Subcutaneous adipose tissue (tissue), 4 donors: ENCODE data around the gene STRBP. TPM values are rescaled to one million over a fixed set of nuclear protein-coding genes. Genes with fewer than 3 reads are reported as not detected.

Experiments used
- CTCF ChIP-seq: fragments of 450-650 bp; IDR thresholded peaks from one replicate; pipeline ENCODE4 v1.5.1; 2016; ENCODE audit warnings: low read depth, mild to moderate bottlenecking, control low read depth, antibody characterized with exemption, moderate library complexity
- total RNA-seq, 4 donors: library from RNA; depleted of rRNA; stranded (reverse); fragments of >200 nt; gene quantifications; one replicate each; pipeline ENCODE4 v1.1.0, GENCODE V29; 2016

Gene STRBP
- total RNA-seq, 4 donors from 2014 or later, result 6.6 to 11.3 (median 10.0) TPM

DNA sequence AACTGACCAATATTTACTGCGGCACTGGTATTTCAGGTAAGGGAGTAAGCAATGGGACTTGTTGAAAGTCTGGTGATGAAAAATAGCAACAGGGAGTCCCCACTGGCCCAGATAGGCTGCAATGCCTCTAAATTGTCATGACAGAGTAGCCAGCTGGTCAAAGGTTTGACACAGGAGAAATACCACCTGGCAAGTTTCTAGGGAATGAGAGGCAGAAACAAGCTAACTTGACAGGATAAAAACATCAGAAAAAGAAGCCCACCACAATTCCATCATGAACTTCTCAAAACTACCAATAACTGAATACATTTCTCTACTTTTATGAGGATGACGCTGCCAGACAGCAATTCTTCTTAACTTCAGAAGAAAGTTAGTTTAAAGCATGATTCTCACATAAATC, 99.8 kb downstream of the STRBP start:
- TF ChIP-seq CTCF, result no peak

- TF ChIP-seq CTCF, result no peak
These were observed 100.9 kb downstream of the STRBP start for GRCh38 chr9:123167474-123167873.

DNA sequence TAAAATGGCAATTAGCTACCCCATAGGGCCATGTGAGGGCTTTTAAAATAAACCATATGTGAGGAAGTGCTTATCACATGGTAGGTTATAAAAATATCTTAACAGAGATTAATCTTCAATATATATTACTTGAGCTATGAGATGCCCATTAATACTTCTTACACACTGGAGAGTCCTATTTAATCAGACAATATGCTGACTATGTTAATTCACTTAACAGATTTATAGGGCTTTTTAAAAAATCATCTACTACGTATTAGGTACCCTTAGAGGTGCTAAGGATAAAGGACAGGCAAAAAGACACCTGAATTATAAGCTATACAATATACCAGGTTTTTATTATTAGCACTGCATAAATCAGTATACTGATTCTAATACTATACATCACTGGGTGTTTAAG, 102.6 kb downstream of the STRBP start:
- TF ChIP-seq CTCF, result no peak

DNA sequence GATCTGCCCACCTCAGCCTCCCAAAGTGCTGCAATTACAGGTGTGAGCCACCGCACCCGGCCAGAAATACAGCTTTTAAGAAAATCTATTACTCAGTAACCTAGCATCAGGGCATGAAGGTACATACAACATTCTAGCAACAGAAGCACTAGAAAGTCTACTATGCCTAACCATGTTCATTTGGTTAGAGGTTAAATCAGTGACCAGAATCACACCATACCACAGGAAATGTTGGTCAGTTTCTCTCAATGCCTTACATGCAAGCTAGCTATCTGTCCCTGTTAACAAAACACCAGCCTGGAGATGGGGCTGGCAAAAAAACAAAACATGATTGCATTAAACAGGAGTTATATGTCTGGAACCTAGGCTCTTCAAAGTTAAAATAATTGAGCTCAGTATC, 104.1 kb downstream of the STRBP start:
- no peak for TF ChIP-seq CTCF

DNA sequence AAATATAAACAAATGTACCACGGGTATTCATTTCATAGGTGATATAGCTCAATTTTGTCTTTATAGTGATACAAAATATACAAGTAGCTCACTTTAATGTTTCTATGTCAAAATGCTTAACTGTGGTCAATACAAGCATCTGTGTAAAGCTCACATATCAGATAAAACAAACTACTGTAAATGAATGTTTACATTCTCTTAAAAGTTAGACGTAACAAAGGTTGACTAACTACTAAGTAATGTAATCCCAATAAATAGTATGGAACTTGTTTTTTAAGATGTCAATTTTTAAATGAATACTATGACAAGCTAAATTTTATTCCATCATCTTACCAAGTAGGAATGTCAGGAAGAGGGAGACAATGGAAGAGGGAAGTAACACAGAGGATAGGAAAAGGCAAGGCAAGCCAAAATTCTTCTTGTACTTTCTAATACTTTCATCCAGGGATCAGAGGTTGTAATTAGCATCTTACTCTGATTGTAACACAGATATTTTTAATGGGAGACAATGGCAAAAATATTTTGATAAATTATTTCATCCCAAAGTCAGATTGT, 105.5 kb downstream of the STRBP start:
- TF ChIP-seq CTCF, result no peak

- TF ChIP-seq CTCF, result no peak
These were observed 106.0 kb downstream of the STRBP start for GRCh38 chr9:123162360-123162759.

DNA sequence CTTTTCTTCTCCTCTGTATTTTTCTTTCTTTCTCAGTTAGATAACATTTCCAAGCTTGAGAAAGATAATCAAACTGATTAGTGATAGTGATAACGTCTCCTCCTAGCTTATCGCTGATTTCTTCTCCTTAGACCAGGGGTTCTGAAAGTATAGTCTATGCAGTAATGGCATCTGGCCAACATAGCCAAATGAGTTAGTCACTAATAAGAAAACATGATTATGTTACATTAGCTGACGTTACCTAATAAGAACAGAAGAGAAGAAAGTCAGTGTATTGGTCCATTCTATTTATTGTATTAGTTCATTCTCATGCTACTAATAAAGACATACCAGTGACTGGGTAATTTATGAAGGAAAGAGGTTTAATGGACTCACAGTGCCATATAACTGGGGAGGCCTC, 111.2 kb downstream of the STRBP start:
- TF ChIP-seq CTCF, result no peak
